Fibroblast of peridontal ligament (primary cell): Measurements from ENCODE around the gene PRR29.

Source experiments
- DNase-seq: peaks from one replicate; pipeline ENCODE4 v3.0.0-alpha.2; 2010; ENCODE audit errors: extremely low read depth

Gene PRR29

GRCh38 chr17:64042700-64043485, 44.7 kb downstream of the PRR29 start:
- DNase-seq, result no peak

GRCh38 chr17:64045176-64045575, 47.0 kb downstream of the PRR29 start:
- DNase-seq, result no peak

DNA sequence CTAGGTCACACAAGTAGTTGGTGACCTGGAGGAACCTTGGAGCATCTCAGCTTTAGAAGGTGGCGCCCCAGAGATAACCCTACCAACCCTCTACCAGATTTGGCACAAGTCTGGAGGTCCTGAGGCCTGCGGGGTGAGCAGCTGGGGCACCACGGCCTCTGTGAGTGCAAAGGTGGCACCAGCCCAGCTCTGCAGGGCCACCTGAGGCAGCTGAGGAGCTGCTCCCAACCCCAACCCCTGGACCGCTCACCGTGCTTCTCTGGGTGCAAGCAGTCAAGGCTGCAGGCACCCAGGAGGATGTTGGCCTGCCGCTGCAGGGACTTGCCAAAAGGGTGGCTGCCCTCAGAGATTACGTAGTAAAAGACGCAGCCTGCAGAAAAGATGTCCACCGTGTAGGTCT, 50.7 kb downstream of the PRR29 start:
- DNase-seq, result no peak

- DNase-seq, result no peak
These were observed 53.0 kb downstream of the PRR29 start for GRCh38 chr17:64051153-64051552.

DNA sequence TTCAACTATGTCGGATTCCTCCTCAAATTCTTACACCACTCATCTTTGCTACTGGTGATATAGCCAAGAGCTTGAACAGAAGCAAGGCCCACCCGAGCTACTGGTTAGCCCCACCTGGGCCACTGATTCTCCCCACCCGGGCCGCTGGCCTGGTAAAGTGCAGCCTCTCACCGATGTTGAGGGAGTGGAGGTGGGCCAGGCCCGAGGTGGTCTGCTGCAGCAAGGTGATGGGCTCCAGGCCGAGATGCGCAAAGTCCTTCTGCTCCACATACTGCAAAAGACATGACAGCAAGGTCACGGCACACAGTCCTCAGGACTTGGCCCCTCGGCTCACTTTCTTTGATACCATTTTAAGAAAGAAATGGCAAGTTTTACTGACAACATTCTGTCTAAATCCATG, 55.0 kb downstream of the PRR29 start:
- no peak for DNase-seq
